Measurements from ENCODE around the gene PGAM1.
"Not testable (repeated sequence)": the region's sequence is repeated elsewhere in the genome, so short reads cannot be mapped to it uniquely, and the experiment has no call there.

Gene PGAM1

DNA sequence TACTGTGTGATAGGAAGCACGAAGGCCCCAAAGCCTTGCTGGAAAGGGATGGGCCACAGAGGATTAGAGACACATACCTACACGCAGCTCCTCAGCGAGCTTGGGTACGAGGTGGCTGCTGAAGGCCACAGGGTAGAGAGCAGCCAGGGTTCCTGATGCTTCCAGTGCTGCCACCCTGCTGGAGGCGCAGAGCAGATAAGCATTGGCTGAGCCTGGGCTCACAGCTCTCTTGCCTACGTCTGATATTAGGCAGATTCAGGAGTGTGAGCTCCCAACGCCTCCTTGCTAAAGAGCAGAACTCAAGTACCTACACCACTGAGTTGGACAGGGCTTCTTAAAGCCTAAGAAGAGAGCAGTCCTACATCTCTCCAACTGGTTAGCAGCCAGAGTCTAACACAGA lies 40.0 kb downstream of the PGAM1 start:
- Histone ChIP-seq H3K9ac (ENCODE audit: low read length) (no peak overlapping the region), H3K9me3 (ENCODE audit: low read length) (no peaks in the 10 kb centered on the region), H3K27ac (ENCODE audit: low read depth, low read length, poor library complexity, severe bottlenecking) (no peak overlapping the region), H3K27me3 (ENCODE audit: insufficient read depth, low read length) (no peaks in the 10 kb centered on the region), H3K36me3 (ENCODE audit: insufficient read depth, low read length) (peaks cover 71% of the 10 kb centered on the region), H4K20me1 (ENCODE audit: insufficient read depth, low read length) (no peaks in the 10 kb centered on the region), H3K4me2 (ENCODE audit: low read length) (no peak overlapping the region), H3K9me2 (ENCODE audit: low read depth, low read length) (no peaks in the 10 kb centered on the region), H2AFZ (ENCODE audit: low read length) (no peak overlapping the region), H3F3A (ENCODE audit: insufficient read depth, low read length) (no peaks in the 10 kb centered on the region), H3K79me2 (ENCODE audit: insufficient read depth, low read length) (no peaks in the 10 kb centered on the region), H3K4me3 (ENCODE audit: low read depth, low read length, poor library complexity, severe bottlenecking) (no peak overlapping the region), H3K4me1 (ENCODE audit: insufficient read depth, low read length, severe bottlenecking) (no peaks in the 10 kb centered on the region)
- TF ChIP-seq, protein P1, sequence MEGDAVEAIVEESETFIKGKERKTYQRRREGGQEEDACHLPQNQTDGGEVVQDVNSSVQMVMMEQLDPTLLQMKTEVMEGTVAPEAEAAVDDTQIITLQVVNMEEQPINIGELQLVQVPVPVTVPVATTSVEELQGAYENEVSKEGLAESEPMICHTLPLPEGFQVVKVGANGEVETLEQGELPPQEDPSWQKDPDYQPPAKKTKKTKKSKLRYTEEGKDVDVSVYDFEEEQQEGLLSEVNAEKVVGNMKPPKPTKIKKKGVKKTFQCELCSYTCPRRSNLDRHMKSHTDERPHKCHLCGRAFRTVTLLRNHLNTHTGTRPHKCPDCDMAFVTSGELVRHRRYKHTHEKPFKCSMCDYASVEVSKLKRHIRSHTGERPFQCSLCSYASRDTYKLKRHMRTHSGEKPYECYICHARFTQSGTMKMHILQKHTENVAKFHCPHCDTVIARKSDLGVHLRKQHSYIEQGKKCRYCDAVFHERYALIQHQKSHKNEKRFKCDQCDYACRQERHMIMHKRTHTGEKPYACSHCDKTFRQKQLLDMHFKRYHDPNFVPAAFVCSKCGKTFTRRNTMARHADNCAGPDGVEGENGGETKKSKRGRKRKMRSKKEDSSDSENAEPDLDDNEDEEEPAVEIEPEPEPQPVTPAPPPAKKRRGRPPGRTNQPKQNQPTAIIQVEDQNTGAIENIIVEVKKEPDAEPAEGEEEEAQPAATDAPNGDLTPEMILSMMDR (IDR thresholded peaks at IDR 0.05; ENCODE audit: low read length) = no peak
- no peak for TF ChIP-seq EZH2 (IDR thresholded peaks at IDR 0.05; ENCODE audit: borderline replicate concordance, low read length)

DNA sequence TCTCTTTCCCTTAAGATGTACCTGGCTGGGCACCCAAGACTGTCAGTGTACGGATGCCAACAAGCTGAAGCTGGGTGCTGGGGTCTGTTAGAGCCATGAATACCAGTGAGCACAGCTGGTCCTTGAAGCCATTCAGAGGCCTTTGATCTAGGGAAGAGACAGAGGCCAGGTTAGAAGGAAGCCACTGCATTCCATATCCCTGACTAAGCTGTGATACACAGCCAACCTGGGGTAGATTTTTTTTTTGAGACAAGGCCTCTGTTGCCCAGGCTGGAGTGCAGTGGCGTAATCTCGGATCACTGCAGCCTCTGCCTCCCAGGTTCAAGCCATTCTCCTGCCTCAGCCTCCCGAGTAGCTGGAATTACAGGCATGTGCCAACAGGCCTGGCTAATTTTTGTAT lies 40.8 kb downstream of the PGAM1 start:
- Histone ChIP-seq H3K4me1 (ENCODE audit: insufficient read depth, low read length, severe bottlenecking) (no peaks in the 10 kb centered on the region), H3K9me2 (ENCODE audit: low read depth, low read length) (no peaks in the 10 kb centered on the region), H2AFZ (ENCODE audit: low read length) (no peak overlapping the region), H3K27me3 (ENCODE audit: insufficient read depth, low read length) (no peaks in the 10 kb centered on the region), H3K79me2 (ENCODE audit: insufficient read depth, low read length) (no peaks in the 10 kb centered on the region), H3F3A (ENCODE audit: insufficient read depth, low read length) (no peaks in the 10 kb centered on the region), H3K27ac (ENCODE audit: low read depth, low read length, poor library complexity, severe bottlenecking) (no peak overlapping the region), H3K9me3 (ENCODE audit: low read length) (no peaks in the 10 kb centered on the region), H3K4me3 (ENCODE audit: low read depth, low read length, poor library complexity, severe bottlenecking) (no peak overlapping the region), H3K36me3 (ENCODE audit: insufficient read depth, low read length) (peaks cover 64% of the 10 kb centered on the region), H3K4me2 (ENCODE audit: low read length) (no peak overlapping the region), H4K20me1 (ENCODE audit: insufficient read depth, low read length) (no peaks in the 10 kb centered on the region), H3K9ac (ENCODE audit: low read length) (no peak overlapping the region)
- TF ChIP-seq EZH2 (IDR thresholded peaks at IDR 0.05; ENCODE audit: borderline replicate concordance, low read length) = no peak
- TF ChIP-seq, protein P1 (IDR thresholded peaks at IDR 0.05; ENCODE audit: low read length) = no peak

DNA sequence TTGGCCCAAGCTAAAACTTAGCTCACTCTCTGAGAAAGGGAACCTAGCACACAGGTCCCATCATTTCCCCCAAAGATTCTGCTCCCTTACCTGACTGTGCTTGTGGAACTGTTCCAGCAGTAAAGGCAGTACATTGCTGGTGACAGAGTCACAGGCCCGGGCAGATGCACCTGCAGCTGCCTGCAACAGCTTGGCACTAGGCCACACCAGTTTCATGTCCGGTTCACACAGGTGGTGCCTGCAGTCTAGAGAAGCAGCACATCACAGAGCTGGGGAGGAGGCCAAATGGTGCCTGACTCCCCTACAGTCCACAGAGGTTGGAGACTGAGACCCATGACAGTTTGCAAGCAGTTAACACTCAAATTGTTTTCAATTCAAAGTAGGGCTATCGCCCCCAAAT lies 42.2 kb downstream of the PGAM1 start:
- H4K20me1 ChIP-seq (ENCODE audit: insufficient read depth, low read length) = no peaks in the 10 kb centered on the region
- no peak overlapping the region for H3K4me3 ChIP-seq (ENCODE audit: low read depth, low read length, poor library complexity, severe bottlenecking)
- H3F3A ChIP-seq (ENCODE audit: insufficient read depth, low read length) = no peaks in the 10 kb centered on the region
- H3K79me2 ChIP-seq (ENCODE audit: insufficient read depth, low read length) = no peaks in the 10 kb centered on the region
- no peaks in the 10 kb centered on the region for H3K9me2 ChIP-seq (ENCODE audit: low read depth, low read length)
- H3K4me1 ChIP-seq (ENCODE audit: insufficient read depth, low read length, severe bottlenecking) = no peaks in the 10 kb centered on the region
- peaks cover 56% of the 10 kb centered on the region for H3K36me3 ChIP-seq (ENCODE audit: insufficient read depth, low read length)
- no peaks in the 10 kb centered on the region for H3K9me3 ChIP-seq (ENCODE audit: low read length)
- H3K27ac ChIP-seq (ENCODE audit: low read depth, low read length, poor library complexity, severe bottlenecking) = peak overlapping the region; percentile 35
- no peak for TF ChIP-seq EZH2 (IDR thresholded peaks at IDR 0.05; ENCODE audit: borderline replicate concordance, low read length)
- TF ChIP-seq, protein P1 (IDR thresholded peaks at IDR 0.05; ENCODE audit: low read length) = no peak
- H3K27me3 ChIP-seq (ENCODE audit: insufficient read depth, low read length) = no peaks in the 10 kb centered on the region
- H3K4me2 ChIP-seq (ENCODE audit: low read length) = no peak overlapping the region
- H3K9ac ChIP-seq (ENCODE audit: low read length) = no peak overlapping the region
- H2AFZ ChIP-seq (ENCODE audit: low read length) = no peak overlapping the region

DNA sequence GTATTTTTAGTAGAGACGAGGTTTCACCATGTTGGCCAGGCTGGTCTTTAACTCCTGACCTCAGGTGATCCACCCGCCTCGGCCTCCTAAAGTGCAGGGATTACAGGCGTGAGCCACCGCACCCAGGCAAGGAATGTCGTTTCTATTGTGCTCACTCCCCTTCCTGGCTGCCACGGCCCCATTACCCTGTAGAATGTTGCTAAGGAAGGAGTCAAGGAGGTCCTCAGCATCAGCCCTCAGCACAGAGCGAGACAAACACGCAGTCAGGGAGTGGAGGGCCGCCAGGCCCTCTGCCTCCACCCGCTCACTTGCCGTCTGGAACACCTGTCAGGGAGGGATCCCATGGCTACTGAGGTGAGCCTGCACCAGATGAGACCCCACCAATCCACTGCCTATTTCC lies 42.8 kb downstream of the PGAM1 start:
- H3K4me2 ChIP-seq (ENCODE audit: low read length); H3K79me2 ChIP-seq (ENCODE audit: insufficient read depth, low read length); H3K9me2 ChIP-seq (ENCODE audit: low read depth, low read length); H3K9ac ChIP-seq (ENCODE audit: low read length); H2AFZ ChIP-seq (ENCODE audit: low read length); H3K27me3 ChIP-seq (ENCODE audit: insufficient read depth, low read length); H3F3A ChIP-seq (ENCODE audit: insufficient read depth, low read length); H3K9me3 ChIP-seq (ENCODE audit: low read length); H3K4me3 ChIP-seq (ENCODE audit: low read depth, low read length, poor library complexity, severe bottlenecking); H3K4me1 ChIP-seq (ENCODE audit: insufficient read depth, low read length, severe bottlenecking); H4K20me1 ChIP-seq (ENCODE audit: insufficient read depth, low read length); H3K27ac ChIP-seq (ENCODE audit: low read depth, low read length, poor library complexity, severe bottlenecking): not testable (repeated sequence)
- peaks cover 56% of the 10 kb centered on the region for H3K36me3 ChIP-seq (ENCODE audit: insufficient read depth, low read length)

Measured in OCI-LY1 (cell line).